HCT116 (cell line): ENCODE results near the gene PTP4A2. TPM values are rescaled to one million over a fixed set of nuclear protein-coding genes. Genes with fewer than 3 reads are reported as not detected.

Source experiments
- ATAC-seq: fragments of 200-7000 bp; cut with Tn5 transposase; 2 replicates; pipeline ENCODE4 v1.9.1; 2020; ENCODE audit warnings: mild to moderate bottlenecking, moderate library complexity
- BruUV-seq: library from RNA; stranded (reverse); fragments of 400-500 nt; replicated peaks from 2 replicates; lab custom pipeline; 2021; lab: Mats Ljungman, UMichigan
- CTCF ChIA-PET: fragments of 300-600 bp; sonication (Branson Sonifier 250); formaldehyde crosslinking; loops from one replicate; lab custom pipeline; 2021; ENCODE audit warnings: antibody characterized with exemption; lab: Charles Lee
- POLR2A ChIA-PET: fragments of 300-600, 350-600 bp; sonication (Branson Sonifier 250); formaldehyde crosslinking; loops from one replicate; lab custom pipeline; 2021; ENCODE audit warnings: antibody characterized with exemption; lab: Charles Lee
- RAD21 ChIA-PET, 2 experiments: fragments of 300-600 bp; sonication (Branson Sonifier 250); formaldehyde crosslinking; loops; one replicate each; lab custom pipeline; 2023; ENCODE audit warnings: low total read pairs in 2 of 2; ENCODE audit not compliant: uncharacterized antibody in 2 of 2, unreplicated experiment in 2 of 2, low non-redundant PET in 1 of 2; lab: Charles Lee
- DNase-seq: peaks from one replicate; pipeline ENCODE4 v3.0.0-alpha.2; 2010; ENCODE audit warnings: low read depth, low spot score
- H2AFZ ChIP-seq: fragments of 200-600 bp; shearing (Covaris generic), sonication (generic); 2 replicates; pipeline ENCODE4 v1.6.1; 2017; ENCODE audit warnings: low read depth, mixed run types, mixed read lengths, antibody characterized with exemption, low read length; ENCODE audit not compliant: poor library complexity, severe bottlenecking
- H3K27ac ChIP-seq: 2 replicates; pipeline ENCODE4 v1.5.1; 2012; ENCODE audit warnings: low read depth, low read length
- H3K27me3 ChIP-seq: fragments of 200-600 bp; sonication (generic); 2 replicates; pipeline ENCODE4 v1.6.1; 2016; ENCODE audit warnings: mixed run types, low read length, mixed read lengths; ENCODE audit not compliant: insufficient read depth
- H3K36me3 ChIP-seq, 2 experiments: fragments of 200-500 bp in 1 of 2; fragments of 200-600 bp in 1 of 2; sonication (Bioruptor generic) in 1 of 2; sonication (generic) in 1 of 2; 2 replicates each; pipeline versions ENCODE4 v1.5.1 to v1.6.1; 2014 to 2016; ENCODE audit warnings: low read length in 2 of 2, inconsistent platforms in 1 of 2, mixed read lengths in 1 of 2, mixed run types in 1 of 2; ENCODE audit not compliant: insufficient read depth in 2 of 2, control insufficient read depth in 1 of 2
- H3K4me1 ChIP-seq, 2 experiments: fragments of 200-600 bp in 1 of 2; sonication (generic) in 1 of 2; 2 replicates each; pipeline versions ENCODE4 v1.5.1 to v1.6.1; 2012 to 2017; ENCODE audit warnings: low read length in 2 of 2, inconsistent platforms in 1 of 2, mild to moderate bottlenecking in 1 of 2, mixed read lengths in 1 of 2, mixed run types in 1 of 2, moderate library complexity in 1 of 2; ENCODE audit not compliant: insufficient read depth in 2 of 2, control insufficient read depth in 1 of 2
- H3K4me2 ChIP-seq: fragments of 200-600 bp; sonication (generic); 2 replicates; pipeline ENCODE4 v1.6.1; 2017; ENCODE audit warnings: mixed run types, low read length, mixed read lengths
- H3K4me3 ChIP-seq, 2 experiments: fragments of 200-600 bp in 1 of 2; sonication (generic) in 1 of 2; replicated peaks in 1 of 2; 2 replicates each; pipeline ENCODE4 v1.5.1; 2011 to 2016; ENCODE audit warnings: low read length in 2 of 2, control low read depth in 1 of 2, low read depth in 1 of 2, mild to moderate bottlenecking in 1 of 2, mixed read lengths in 1 of 2, mixed run types in 1 of 2
- H3K79me2 ChIP-seq: fragments of 200-600 bp; sonication (generic); 2 replicates; pipeline ENCODE4 v1.6.1; 2017; ENCODE audit warnings: mild to moderate bottlenecking, mixed run types, low read length, moderate library complexity, mixed read lengths; ENCODE audit not compliant: insufficient read depth
- H3K9ac ChIP-seq: fragments of 200-600 bp; sonication (generic); 2 replicates; pipeline ENCODE4 v1.6.1; 2016; ENCODE audit warnings: low read length, mixed read lengths
- H3K9me2 ChIP-seq: fragments of 200-600 bp; sonication (generic), shearing (Covaris generic); 2 replicates; pipeline ENCODE4 v1.6.1; 2017; ENCODE audit warnings: mixed run types, mild to moderate bottlenecking, moderate library complexity; ENCODE audit not compliant: insufficient read depth
- H3K9me3 ChIP-seq, 2 experiments: fragments of 200-500 bp in 1 of 2; fragments of 200-600 bp in 1 of 2; sonication (Bioruptor generic) in 1 of 2; sonication (generic) in 1 of 2; 2 replicates each; pipeline ENCODE4 v1.6.1; 2014 to 2017; ENCODE audit warnings: low read length in 2 of 2, mixed read lengths in 2 of 2, inconsistent platforms in 1 of 2, low read depth in 1 of 2, mild to moderate bottlenecking in 1 of 2, mixed run types in 1 of 2, moderate library complexity in 1 of 2; ENCODE audit not compliant: control insufficient read depth in 1 of 2, insufficient read depth in 1 of 2
- H4K20me1 ChIP-seq: fragments of 200-600 bp; sonication (generic), shearing (Covaris generic); 2 replicates; pipeline ENCODE4 v1.6.1; 2017; ENCODE audit warnings: mixed run types, mild to moderate bottlenecking, moderate library complexity; ENCODE audit not compliant: insufficient read depth
- ATF3 ChIP-seq: IDR thresholded peaks from 2 replicates; pipeline ENCODE4 v1.6.1; 2012
- CBX3 ChIP-seq: IDR thresholded peaks from 2 replicates; pipeline ENCODE4 v1.6.1; 2012; ENCODE audit warnings: low read depth
- CEBPB ChIP-seq: IDR thresholded peaks from 2 replicates; pipeline ENCODE4 v1.6.1; 2012; ENCODE audit warnings: low read depth
- CTCF ChIP-seq, 3 experiments: fragments of 200-600 bp in 1 of 3; sonication (generic) in 1 of 3; IDR thresholded peaks in 2 of 3; conservative IDR thresholded peaks in 1 of 3; 2 replicates each; pipeline ENCODE4 v1.5.1; 2012 to 2017; ENCODE audit warnings: low read depth in 2 of 3, low read length in 2 of 3, antibody characterized with exemption in 1 of 3, borderline replicate concordance in 1 of 3, control low read depth in 1 of 3, mild to moderate bottlenecking in 1 of 3, mixed read lengths in 1 of 3, mixed run types in 1 of 3, moderate library complexity in 1 of 3; ENCODE audit not compliant: insufficient read depth in 1 of 3
- EGR1 ChIP-seq: IDR thresholded peaks from 2 replicates; pipeline ENCODE4 v1.6.1; 2012; ENCODE audit warnings: low read depth
- ELF1 ChIP-seq: IDR thresholded peaks from 2 replicates; pipeline ENCODE4 v1.6.1; 2012; ENCODE audit warnings: low read depth, borderline replicate concordance
- EZH2 ChIP-seq: fragments of 200-600 bp; sonication (generic); IDR thresholded peaks from 2 replicates; pipeline ENCODE4 v1.6.1; 2017; ENCODE audit warnings: antibody characterized with exemption, mixed run types
- EZH2phosphoT487 ChIP-seq: fragments of 200-600 bp; IDR thresholded peaks from 2 replicates; pipeline ENCODE4 v1.6.1; 2018; ENCODE audit warnings: antibody characterized with exemption, borderline replicate concordance
- FOSL1 ChIP-seq: IDR thresholded peaks from 2 replicates; pipeline ENCODE4 v1.6.1; 2012; ENCODE audit warnings: low read depth
- JUND ChIP-seq: IDR thresholded peaks from 2 replicates; pipeline ENCODE4 v1.6.1; 2012
- POLR2A ChIP-seq: IDR thresholded peaks from 2 replicates; pipeline ENCODE4 v1.7.0; 2011; ENCODE audit warnings: borderline replicate concordance; ENCODE audit not compliant: insufficient read depth, insufficient read length; ENCODE audit errors: extremely low read depth
- RAD21 ChIP-seq: IDR thresholded peaks from 2 replicates; pipeline ENCODE4 v1.6.1; 2012; ENCODE audit warnings: low read depth, mild to moderate bottlenecking
- SIN3A ChIP-seq: IDR thresholded peaks from 2 replicates; pipeline ENCODE4 v1.6.1; 2012; ENCODE audit warnings: low read depth
- SP1 ChIP-seq: IDR thresholded peaks from 2 replicates; pipeline ENCODE4 v1.6.1; 2012; ENCODE audit warnings: low read depth
- SRF ChIP-seq: IDR thresholded peaks from 2 replicates; pipeline ENCODE4 v1.6.1; 2012; ENCODE audit warnings: low read depth
- TCF7L2 ChIP-seq: IDR thresholded peaks from 2 replicates; pipeline ENCODE4 v1.7.0; 2011; ENCODE audit warnings: borderline replicate concordance, inconsistent platforms; ENCODE audit not compliant: insufficient read depth, insufficient read length; ENCODE audit errors: extremely low read depth
- ZBTB33 ChIP-seq: IDR thresholded peaks from 2 replicates; pipeline ENCODE4 v1.6.1; 2011; ENCODE audit warnings: mild to moderate bottlenecking, low read length, moderate library complexity; ENCODE audit not compliant: insufficient replicate concordance; ENCODE audit errors: extremely low read depth
- ZFX ChIP-seq: fragments of 450-650 bp; IDR thresholded peaks from 2 replicates; pipeline ENCODE4 v1.6.1; 2017
- ZNF274 ChIP-seq: fragments of 200-500 bp; sonication (Bioruptor generic); IDR thresholded peaks from 2 replicates; pipeline ENCODE4 v1.6.1; 2014; ENCODE audit warnings: mild to moderate bottlenecking, low read depth, low read length, inconsistent platforms
- intact Hi-C: fragments of 100-400 bp; cut with micrococcal nuclease; formaldehyde crosslinking; loops from 2 replicates; pipeline ENCODE4 v1.10.0; 2022
- total RNA-seq: library from RNA; stranded (reverse); gene quantifications from one replicate; pipeline ENCODE4 v1.2.1, GENCODE V29; 2021; ENCODE audit not compliant: unreplicated experiment
- TF ChIP-seq, protein P1 (sequence below): IDR thresholded peaks from 2 replicates; pipeline ENCODE4 v1.6.1; 2012; ENCODE audit warnings: low read depth

PTP4A2 gene
- total RNA-seq, 1 experiment from 2014 or later, result 267 TPM

DNA sequence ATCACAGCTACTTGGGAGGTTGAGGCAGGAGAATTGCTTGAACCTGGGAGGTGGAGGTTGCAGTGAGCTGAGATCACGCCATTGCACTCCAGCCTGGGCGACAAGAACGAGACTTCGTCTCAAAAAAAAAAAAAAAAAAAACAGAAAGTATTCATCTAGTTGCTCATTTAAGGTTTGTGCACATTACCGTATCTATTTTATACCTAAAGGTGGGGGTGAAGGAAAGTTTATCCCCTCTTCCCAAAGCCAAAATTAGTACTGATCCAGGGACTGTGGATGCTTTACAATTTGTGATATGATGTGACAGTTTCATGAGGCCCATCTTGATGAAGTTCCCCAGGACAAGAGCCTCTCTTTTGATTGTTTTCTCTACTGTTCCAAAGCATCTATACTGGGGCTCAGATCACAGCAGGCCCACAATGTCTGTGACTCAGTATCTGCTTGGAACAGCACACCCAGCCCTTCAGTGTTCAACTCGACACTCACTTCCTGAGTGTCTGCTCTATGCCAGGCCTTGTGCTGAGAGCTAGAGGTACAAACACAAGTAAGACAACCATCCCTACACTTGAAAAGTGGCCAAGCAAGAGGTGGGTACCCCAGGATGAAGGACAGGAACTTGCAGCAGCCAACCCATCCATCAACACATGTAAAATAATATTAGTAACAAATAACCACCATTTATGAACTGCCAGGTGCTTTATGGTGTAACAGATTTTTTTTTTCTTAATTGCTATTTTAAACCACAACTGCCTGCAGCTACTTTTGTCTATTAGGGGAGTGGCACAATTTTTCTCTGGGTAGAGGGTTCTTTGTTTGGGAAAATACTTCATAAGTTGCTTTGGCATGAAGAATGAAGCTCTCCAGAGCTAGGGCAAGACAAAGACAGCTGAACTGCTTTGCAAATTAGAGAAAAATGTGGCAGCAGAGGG is 46.5 kb upstream of the PTP4A2 start:
- Histone ChIP-seq H3K9me2 (no peaks in the 10 kb centered on the region), H3K4me3 (no peak overlapping the region), H3K4me2 (no peak overlapping the region), H3K79me2 (no peaks in the 10 kb centered on the region), H3K9ac (no peak overlapping the region), H3K36me3 (no peaks in the 10 kb centered on the region), H4K20me1 (no peaks in the 10 kb centered on the region), H3K27ac (no peak overlapping the region), H3K4me1 (no peaks in the 10 kb centered on the region), H3K27me3 (no peaks in the 10 kb centered on the region), H3K9me3 (no peaks in the 10 kb centered on the region), H2AFZ (no peak overlapping the region)
- ATAC-seq (no peak), DNase-seq (no peak)
- CTCF ChIA-PET, result interaction anchor here (0.8 to 1.4 kb wide), 3 partner anchors 19 to 21 kb away, joined by 3 to 4 read pairs (median 4); no protein-coding TSS in a partner anchor
- intact Hi-C loops, result no loop called here
- BruUV-seq, result no TSS peak
- RAD21 ChIA-PET, result no interaction called here
- POLR2A ChIA-PET, result no interaction called here
- TF ChIP-seq EZH2phosphoT487 (no peak), FOSL1 (no peak), SRF (no peak), SP1 (no peak), EZH2 (no peak), ELF1 (no peak), RAD21 (no peak), CTCF (IDR thresholded peaks at IDR 0.05 in 2 of 3, conservative IDR thresholded peaks at IDR 0.05 in 1 of 3; ENCODE audit: borderline replicate concordance in 1 of 3, insufficient read depth in 1 of 3, low read depth in 2 of 3, low read length in 2 of 3) (no peak), ZFX (no peak), ZBTB33 (no peak), ATF3 (no peak), TCF7L2 (no peak), JUND (no peak), ZNF274 (no peak), SIN3A (no peak), CBX3 (no peak), EGR1 (no peak), CEBPB (no peak), POLR2A (no peak)
- TF ChIP-seq, protein P1, sequence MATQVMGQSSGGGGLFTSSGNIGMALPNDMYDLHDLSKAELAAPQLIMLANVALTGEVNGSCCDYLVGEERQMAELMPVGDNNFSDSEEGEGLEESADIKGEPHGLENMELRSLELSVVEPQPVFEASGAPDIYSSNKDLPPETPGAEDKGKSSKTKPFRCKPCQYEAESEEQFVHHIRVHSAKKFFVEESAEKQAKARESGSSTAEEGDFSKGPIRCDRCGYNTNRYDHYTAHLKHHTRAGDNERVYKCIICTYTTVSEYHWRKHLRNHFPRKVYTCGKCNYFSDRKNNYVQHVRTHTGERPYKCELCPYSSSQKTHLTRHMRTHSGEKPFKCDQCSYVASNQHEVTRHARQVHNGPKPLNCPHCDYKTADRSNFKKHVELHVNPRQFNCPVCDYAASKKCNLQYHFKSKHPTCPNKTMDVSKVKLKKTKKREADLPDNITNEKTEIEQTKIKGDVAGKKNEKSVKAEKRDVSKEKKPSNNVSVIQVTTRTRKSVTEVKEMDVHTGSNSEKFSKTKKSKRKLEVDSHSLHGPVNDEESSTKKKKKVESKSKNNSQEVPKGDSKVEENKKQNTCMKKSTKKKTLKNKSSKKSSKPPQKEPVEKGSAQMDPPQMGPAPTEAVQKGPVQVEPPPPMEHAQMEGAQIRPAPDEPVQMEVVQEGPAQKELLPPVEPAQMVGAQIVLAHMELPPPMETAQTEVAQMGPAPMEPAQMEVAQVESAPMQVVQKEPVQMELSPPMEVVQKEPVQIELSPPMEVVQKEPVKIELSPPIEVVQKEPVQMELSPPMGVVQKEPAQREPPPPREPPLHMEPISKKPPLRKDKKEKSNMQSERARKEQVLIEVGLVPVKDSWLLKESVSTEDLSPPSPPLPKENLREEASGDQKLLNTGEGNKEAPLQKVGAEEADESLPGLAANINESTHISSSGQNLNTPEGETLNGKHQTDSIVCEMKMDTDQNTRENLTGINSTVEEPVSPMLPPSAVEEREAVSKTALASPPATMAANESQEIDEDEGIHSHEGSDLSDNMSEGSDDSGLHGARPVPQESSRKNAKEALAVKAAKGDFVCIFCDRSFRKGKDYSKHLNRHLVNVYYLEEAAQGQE, result no peak
